ENCODE data around the gene ZNHIT6. TPM values are rescaled to one million over a fixed set of nuclear protein-coding genes. Genes with fewer than 3 reads are reported as not detected.

ZNHIT6 gene
- total and polyA plus RNA-seq, 8 donors = 5.6 to 12.3 (median 8.8) TPM

DNA sequence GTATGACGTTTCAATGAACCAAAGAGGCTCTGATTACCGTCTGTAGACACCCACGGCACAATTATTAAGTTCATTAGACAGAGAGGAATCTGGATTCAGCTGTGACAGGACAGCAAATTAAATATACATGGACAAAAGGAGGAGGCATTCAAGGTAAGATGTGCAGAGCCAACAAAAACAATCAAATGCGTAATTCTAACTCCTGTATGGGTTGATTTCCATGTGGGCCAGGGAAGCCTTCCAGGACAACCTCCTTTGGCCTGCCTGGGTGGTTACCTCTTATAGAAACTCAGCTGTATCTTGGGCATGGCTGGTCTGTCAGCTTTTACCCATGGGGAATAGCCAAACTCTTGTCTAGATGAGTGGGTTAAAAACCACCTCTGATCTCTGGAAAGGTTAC lies 83.9 kb downstream of the ZNHIT6 start:
- H3K27ac ChIP-seq = no peak overlapping the region
- H3K27me3 ChIP-seq = no peaks in the 10 kb centered on the region
- peaks cover 5 to 13% (median 9%) of the 10 kb centered on the region in 4 donors for H3K4me1 ChIP-seq
- H3K4me3 ChIP-seq = no peak overlapping the region
- WGBS, 5 donors = 90 to 94% (median 92%) methylated on average over 4 of the region's 4 CpGs
- TF ChIP-seq POLR2AphosphoS5 (IDR thresholded peaks at IDR 0.05) (no peak), EP300 (IDR thresholded peaks at IDR 0.05) (no peak), POLR2A (IDR thresholded peaks at IDR 0.05) (no peak)
- TF ChIP-seq, protein P1, sequence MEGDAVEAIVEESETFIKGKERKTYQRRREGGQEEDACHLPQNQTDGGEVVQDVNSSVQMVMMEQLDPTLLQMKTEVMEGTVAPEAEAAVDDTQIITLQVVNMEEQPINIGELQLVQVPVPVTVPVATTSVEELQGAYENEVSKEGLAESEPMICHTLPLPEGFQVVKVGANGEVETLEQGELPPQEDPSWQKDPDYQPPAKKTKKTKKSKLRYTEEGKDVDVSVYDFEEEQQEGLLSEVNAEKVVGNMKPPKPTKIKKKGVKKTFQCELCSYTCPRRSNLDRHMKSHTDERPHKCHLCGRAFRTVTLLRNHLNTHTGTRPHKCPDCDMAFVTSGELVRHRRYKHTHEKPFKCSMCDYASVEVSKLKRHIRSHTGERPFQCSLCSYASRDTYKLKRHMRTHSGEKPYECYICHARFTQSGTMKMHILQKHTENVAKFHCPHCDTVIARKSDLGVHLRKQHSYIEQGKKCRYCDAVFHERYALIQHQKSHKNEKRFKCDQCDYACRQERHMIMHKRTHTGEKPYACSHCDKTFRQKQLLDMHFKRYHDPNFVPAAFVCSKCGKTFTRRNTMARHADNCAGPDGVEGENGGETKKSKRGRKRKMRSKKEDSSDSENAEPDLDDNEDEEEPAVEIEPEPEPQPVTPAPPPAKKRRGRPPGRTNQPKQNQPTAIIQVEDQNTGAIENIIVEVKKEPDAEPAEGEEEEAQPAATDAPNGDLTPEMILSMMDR (IDR thresholded peaks at IDR 0.05) = no peak
- H3K36me3 ChIP-seq = peaks cover 0 to 18% (median 2%) of the 10 kb centered on the region in 4 donors
- DNase-seq = no peak
- intact Hi-C loops (cut with DNase I; ENCODE audit: low total_unique reads) = no loop called here
- H3K9me3 ChIP-seq = peaks cover 0 to 22% (median 12%) of the 10 kb centered on the region in 4 donors

DNA sequence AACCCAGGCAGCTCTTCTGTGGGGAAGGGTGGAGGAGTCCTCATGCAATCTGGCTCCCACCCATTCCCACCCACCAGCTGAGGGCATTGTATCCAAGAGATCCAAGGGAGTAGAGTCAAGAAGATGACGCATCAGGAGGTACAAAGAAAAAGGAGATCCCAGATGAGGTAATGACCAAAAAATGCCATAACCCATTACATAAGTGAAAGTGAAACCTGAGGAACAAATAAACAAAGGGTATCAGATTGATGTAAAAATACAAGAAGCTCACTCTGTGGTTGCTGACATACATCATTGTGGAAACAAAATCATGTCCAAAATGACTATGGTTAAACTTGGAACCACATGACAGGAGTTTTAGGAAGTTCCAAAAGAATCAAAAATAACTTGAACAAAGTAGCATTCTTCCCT lies 85.2 kb downstream of the ZNHIT6 start:
- H3K4me3 ChIP-seq = no peak overlapping the region
- intact Hi-C loops (cut with DNase I; ENCODE audit: low total_unique reads) = no loop called here
- DNase-seq = no peak
- TF ChIP-seq, protein P1 (IDR thresholded peaks at IDR 0.05) = no peak
- no peak for TF ChIP-seq POLR2AphosphoS5 (IDR thresholded peaks at IDR 0.05)
- TF ChIP-seq EP300 (IDR thresholded peaks at IDR 0.05) = no peak
- no peak for TF ChIP-seq POLR2A (IDR thresholded peaks at IDR 0.05)
- H3K9me3 ChIP-seq = peaks cover 0 to 22% (median 12%) of the 10 kb centered on the region in 4 donors
- H3K27me3 ChIP-seq = no peaks in the 10 kb centered on the region
- H3K27ac ChIP-seq = no peak overlapping the region
- H3K36me3 ChIP-seq = peaks cover 0 to 18% (median 2%) of the 10 kb centered on the region in 4 donors
- H3K4me1 ChIP-seq = peaks cover 0 to under 1% (median 0%) of the 10 kb centered on the region in 4 donors
- WGBS, 5 donors = 76 to 92% (median 89%) methylated on average over 1 of the region's 1 CpG

DNA sequence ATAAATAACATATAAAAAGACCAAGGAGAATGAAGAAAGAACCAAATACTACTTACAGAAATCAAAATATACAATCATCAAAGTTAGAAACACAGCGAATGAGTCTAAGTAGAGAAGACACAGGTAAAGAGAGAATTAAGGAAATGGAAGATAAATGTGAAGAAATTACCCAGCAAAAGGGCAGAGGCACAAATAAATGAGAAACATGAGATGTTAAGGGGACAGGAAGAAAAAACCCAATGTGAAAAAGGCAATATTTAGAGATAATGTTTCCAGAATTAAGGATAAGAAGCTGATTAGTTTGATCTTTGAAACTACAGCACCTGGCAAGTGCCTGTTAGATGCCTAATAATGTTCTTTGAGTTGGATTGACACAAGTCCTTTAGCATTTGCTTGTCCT lies 86.8 kb downstream of the ZNHIT6 start:
- H3K36me3 ChIP-seq = peaks cover 0 to 18% (median 2%) of the 10 kb centered on the region in 4 donors
- no peak overlapping the region for H3K4me3 ChIP-seq
- H3K27ac ChIP-seq = no peak overlapping the region
- no peak for DNase-seq
- no peak for TF ChIP-seq POLR2A (IDR thresholded peaks at IDR 0.05)
- no peak for TF ChIP-seq EP300 (IDR thresholded peaks at IDR 0.05)
- TF ChIP-seq, protein P1 (IDR thresholded peaks at IDR 0.05) = no peak
- no peak for TF ChIP-seq POLR2AphosphoS5 (IDR thresholded peaks at IDR 0.05)
- H3K4me1 ChIP-seq = peaks cover 0 to 2% (median 0%) of the 10 kb centered on the region in 4 donors
- H3K9me3 ChIP-seq = peaks cover 0 to 22% (median 12%) of the 10 kb centered on the region in 4 donors
- intact Hi-C loops (cut with DNase I; ENCODE audit: low total_unique reads) = no loop called here
- no peaks in the 10 kb centered on the region for H3K27me3 ChIP-seq
- WGBS, 5 donors = 93 to 100% (median 97%) methylated on average over 1 of the region's 1 CpG

DNA sequence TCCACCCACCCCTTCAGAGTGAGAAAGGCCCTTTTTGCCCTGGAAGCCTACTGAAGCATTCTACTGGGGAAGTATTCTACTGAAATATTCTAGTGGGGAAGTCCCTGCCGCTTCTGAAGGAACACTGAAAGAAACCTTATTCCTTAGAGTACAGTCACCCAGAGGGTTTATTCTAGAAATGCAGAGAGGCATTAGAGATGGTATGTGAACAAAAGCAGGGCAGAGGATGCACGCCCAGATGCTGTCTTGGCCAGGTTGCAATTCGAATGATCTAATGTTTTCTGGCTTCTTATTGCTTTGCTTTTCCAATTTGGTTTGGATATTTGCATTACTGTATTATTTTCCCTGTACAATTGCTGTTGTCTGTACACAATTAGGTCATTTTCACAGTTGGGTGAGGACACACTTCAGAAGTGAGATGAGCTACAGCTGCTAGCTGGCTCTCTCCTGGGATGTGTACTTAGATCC lies 90.6 kb downstream of the ZNHIT6 start:
- DNase-seq = no peak
- WGBS, 5 donors = 53 to 78% (median 70%) methylated on average over 3 of the region's 3 CpGs
- H3K27ac ChIP-seq = no peak overlapping the region
- H3K36me3 ChIP-seq = peaks cover 0 to 8% (median 0%) of the 10 kb centered on the region in 4 donors
- peaks cover 0 to 6% (median 0%) of the 10 kb centered on the region in 3 donors for H3K27me3 ChIP-seq
- intact Hi-C loops (cut with DNase I; ENCODE audit: low total_unique reads) = no loop called here
- peaks cover 0 to 21% (median 12%) of the 10 kb centered on the region in 4 donors for H3K9me3 ChIP-seq
- TF ChIP-seq POLR2A (IDR thresholded peaks at IDR 0.05) = no peak
- TF ChIP-seq, protein P1 (IDR thresholded peaks at IDR 0.05) = no peak
- TF ChIP-seq POLR2AphosphoS5 (IDR thresholded peaks at IDR 0.05) = no peak
- no peak for TF ChIP-seq EP300 (IDR thresholded peaks at IDR 0.05)
- no peak overlapping the region for H3K4me3 ChIP-seq
- H3K4me1 ChIP-seq = peaks cover 3 to 16% (median 5%) of the 10 kb centered on the region in 4 donors
